ENCODE results near the gene ILK.

The ILK gene

DNA sequence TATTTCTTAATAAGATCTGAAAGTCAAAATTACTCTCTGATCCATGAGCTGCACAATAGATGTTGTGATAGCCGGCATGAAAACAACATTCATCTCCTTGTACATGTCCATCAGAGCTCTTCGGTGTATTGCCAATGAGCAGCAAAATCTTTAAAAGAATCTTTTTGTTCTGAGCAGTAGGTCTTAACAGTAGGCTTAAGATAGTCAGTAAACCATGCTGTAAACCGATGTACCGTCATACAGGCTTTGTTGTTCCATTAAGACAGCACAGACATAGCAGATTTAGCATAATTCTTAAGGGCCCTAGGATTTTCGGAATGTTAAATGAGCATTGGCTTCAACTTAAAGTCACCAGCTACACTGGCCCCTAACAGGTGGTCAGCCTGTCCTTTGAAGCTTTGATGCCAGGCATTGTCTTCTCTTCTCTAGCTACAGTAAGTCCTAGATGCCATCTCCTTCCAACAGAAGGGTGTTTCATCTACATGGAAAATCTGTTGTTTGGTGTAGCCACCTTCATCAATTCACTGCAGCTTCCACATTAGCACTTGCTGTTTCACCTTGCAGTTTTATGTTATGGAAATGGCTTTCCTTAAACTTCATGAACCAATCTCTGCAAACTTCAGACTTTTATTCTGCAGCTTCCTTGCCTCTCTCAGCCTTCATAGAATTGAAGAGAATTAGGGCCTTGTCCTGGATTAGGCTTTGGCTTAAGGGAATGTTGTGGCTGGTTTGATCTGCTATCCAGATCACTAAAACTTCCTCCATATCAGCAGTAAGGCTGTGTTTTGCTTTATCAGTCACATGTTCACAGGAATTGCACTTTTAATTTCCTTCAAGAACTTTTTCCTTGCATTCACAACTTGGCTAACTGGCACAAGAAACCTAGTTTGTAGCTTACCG is 28.5 kb upstream of the ILK start:
- DNase-seq: no peak

DNA sequence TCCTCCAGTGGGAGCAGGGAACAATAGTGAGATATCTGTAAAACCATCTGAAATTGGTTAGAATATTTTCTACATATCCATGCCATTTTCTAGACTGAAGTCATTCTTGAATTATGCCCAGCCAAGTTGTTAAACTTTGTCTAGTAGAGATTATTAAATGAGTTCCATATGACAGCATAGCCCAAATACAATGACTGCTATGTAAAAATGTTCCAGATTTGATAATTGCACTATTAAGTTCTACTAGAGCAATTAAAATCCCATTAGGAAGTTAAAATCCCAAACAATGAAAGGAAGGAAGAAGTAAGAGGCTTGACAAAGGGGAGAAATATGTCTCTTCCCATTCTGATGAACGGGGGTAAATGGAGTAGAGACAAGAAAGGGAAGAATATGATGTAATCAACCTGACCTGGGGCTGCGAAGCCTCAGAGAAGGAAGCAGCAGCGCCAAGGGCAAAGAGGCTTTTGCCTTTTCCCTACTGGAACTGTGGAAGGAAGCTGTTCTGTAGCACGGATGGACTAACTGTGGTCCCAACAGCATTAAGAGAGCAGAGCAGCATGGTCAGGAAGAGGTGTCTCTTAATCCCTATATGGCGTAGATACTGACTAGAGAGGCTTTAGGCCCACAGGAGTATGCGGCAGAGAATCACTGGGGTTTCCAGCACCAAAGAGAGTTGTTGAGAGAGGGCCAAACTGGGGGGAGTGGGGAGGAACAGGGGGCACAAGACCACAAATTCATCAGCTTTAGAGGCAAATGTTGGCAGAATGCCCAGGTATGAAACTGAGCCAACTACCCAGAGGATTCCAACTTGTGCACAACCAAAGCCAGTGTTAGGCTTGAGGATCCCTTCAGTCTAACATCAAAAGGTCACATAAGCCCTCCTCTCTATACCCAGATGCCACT is 26.9 kb upstream of the ILK start:
- DNase-seq: no peak

- DNase-seq: no peak
Measured at GRCh38 chr11:6578134-6578533, 25.4 kb upstream of the ILK start.

GRCh38 chr11:6579681-6580080 is 23.9 kb upstream of the ILK start:
- DNase-seq: no peak

DNA sequence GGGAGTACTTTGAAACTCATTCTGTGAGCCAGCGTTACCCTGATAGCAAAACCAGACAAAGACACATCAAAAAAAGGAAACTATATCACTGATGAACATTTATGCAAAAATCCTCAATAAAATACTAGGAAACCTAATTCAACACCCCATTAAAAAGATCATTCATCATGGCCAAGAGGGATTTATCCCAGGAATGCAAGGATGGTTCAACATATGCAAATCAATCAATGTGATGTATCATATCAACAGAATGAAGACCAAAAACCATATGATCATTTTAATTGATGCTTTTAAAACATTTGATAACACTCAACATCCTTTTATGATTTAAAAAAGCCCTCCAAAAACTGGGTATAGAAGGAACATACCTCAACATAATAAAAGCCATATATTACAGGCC is 20.0 kb upstream of the ILK start:
- no peak for DNase-seq

- DNase-seq: no peak
Measured at GRCh38 chr11:6584528-6584927, 19.0 kb upstream of the ILK start.

DNA sequence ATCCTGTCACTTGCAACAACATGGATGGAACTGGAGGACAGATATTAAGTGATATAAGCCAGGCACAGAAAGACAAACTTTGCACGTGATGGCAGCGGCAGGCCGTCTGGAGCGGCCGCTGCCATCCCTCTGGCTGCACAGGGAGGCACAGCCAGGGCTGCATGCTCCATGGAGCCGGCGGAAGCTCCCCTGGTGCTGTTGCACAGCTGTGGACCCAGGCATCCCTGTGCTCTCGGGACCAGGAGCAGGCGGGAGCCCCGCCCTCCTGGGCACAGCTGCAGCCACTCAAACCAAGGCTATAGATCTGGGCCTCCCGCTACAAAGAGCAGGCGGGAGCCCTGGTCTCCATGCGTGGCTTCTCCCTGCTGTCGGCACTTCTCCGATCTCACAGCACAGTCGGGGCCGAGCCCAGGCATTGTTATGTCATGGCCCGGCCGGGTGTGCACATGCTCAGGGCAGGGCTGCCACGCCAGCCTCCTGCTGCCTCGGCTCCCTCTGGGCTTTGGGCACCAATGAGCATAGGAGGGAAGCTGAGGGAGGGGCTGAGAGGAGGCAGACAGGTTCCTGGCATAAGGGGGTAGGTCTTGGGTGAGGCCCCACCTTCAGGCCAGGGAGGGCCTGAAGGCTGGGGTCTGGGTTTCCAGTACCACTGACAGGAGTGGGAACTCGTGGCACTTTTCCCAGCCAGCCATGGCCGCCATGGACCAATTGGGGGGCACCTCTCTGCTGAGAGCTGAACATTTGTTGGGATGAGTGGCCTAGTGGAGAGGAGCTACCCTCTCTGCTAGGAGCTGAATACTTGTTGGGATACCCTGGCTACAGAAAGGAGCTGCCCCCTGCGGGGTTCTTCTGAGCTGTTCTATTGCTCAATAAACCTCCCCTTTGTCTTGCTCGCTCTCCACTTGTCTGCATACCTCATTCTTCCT is 16.9 kb upstream of the ILK start:
- no peak for DNase-seq

DNA sequence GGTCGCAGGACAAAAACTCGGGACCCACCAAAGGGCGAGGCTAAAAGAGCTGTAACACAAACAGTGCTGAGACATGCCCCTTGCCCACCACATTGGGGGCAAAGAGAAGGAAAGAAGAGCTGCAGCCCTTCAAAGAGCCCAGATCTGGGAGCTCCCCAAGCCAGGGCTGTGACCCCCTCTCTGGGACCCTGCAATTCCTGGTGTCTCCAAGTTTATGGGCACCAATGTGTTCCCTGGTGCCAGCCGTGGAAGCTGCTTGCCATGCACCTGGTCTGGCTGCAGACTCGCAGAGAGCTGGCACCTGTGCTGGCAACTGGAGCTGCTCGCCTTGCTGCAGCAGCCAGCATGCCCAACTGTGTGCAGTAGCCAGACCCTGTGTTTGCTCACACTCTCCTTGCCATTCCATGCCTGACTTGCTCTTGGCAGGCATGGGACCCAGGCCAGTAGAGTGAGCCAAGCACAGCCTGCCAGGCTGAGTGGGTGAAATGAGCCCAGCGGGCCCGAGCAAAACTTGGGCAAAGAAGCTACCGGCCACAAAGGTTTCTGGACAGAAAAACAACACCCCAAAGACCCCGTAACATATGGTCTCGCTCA is 16.1 kb upstream of the ILK start:
- DNase-seq: no peak

GRCh38 chr11:6588018-6588417 is 15.6 kb upstream of the ILK start:
- no peak for DNase-seq

- DNase-seq: no peak
Measured at GRCh38 chr11:6594142-6594768, 9.3 kb upstream of the ILK start.

GRCh38 chr11:6596239-6596877 is 7.2 kb upstream of the ILK start:
- DNase-seq: no peak

- DNase-seq: no peak
Measured at GRCh38 chr11:6598555-6598954, 5.0 kb upstream of the ILK start.

DNA sequence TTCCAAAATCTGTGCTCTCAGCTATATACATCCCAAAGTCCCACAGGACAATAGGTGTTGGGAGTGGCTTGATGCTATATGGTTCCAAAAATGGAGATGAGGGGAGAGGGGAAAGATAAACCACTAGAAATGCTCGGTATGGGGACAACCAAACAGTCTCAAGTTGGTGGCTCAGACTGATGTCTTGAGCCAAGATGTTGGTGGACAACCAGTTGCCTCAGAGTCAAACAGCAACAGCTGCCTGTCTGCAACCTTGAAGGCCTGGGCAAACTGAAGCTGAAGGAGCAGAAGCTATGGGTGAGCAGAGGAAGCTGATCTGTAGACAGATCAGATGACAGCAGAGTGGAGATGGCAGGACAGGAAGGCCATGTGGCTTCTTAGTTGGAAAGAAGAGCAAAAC is 4.1 kb upstream of the ILK start:
- no peak for DNase-seq

- DNase-seq: no peak
Measured at GRCh38 chr11:6599881-6600390, 3.6 kb upstream of the ILK start.

GRCh38 chr11:6601041-6601461 is 2.5 kb upstream of the ILK start:
- DNase-seq: no peak

DNA sequence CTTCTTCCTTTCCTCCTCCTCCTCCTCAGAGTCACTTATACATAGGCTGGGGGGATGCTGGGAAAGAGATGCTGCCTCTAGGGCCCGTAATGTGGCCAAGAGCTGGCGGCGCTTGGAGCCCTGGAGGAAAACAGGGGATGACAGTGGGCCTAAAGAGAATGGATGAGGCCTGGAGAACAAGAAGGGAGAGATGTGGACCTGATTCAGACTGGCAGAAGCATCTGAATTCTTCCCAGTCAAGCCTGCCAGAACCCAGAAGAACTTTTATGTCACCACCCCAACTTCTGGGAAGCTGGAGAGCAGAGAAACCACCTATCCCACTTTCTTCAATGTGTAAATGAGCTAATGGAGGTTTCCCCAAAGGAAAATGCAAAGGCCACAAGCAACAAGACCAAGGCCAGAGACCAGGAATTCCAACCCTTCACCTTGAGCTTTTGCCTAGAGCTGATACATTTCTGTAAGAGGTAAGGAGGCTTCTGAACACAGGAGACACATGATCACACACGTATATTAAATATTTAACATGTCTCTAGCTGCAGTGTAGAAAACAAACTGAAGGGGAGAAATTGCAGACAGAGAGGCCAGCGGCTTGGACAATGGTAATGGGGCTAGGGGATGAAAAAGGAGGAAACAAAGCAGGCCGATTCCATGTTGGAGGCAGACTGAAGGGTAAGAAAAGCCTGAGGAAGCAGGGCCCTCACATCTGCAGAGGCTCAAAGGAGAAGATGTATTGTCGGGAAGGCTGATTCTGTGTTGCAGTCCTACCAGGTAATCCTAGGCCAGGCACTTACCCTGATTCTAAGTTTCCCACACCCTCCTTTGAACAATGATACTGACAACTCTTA is 1.3 kb upstream of the ILK start:
- DNase-seq: no peak

DNA sequence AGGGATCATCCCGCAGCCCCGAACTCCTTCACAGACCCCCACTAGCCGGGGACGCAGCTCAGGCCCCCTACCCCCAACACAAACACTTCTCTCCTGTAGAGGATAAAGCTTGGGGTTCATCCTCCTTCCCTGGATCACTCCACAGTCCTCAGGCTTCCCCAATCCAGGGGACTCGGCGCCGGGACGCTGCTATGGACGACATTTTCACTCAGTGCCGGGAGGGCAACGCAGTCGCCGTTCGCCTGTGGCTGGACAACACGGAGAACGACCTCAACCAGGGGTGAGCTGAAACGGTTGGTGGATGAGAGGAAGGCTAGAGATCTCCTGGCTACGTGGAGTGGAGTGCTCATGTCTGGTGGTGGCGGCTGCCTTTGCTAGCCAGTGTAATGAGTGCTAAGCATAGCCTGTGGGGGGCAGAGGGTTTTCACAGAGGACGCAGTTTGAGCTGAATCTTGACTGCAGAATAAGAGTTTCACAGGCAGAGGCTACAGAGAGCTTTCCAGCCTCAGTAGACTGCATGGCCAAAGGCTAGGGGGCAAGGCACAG is 580 bp downstream of the ILK start:
- peak; percentile 71 for DNase-seq

DNA sequence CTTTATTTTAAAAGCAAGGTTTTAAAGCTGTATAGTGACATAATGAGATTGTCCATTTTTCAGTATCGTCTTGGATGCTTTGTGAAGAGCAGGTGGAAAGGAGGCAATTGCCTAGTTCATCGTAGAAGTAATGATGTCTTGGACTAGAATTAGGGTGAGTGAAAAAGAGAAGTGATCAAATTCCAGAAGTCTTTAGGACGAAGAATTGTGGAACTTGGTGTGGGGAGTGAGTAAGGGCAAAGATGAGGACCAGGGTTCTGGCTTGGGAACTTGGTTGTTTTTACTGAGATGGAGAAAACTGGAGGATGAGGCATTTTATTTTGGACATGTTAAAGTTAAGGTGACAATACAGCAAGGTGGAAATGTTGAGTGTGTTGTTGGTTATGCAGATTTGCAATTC is 1.2 kb downstream of the ILK start:
- DNase-seq: no peak

- peak; percentile 59 for DNase-seq
Measured at GRCh38 chr11:6606471-6607189, 3.1 kb downstream of the ILK start.
